GM19452 (cell line): ENCODE measurements around the gene FOXO6.

Experiments
- ATAC-seq: cut with Tn5 transposase; IDR thresholded peaks from one replicate; pipeline ENCODE4 v1.9.1; 2021; ENCODE audit not compliant: unreplicated experiment

Gene FOXO6

GRCh38 chr1:41397020-41397419, 35.8 kb downstream of the FOXO6 start:
- ATAC-seq = no peak

- no peak for ATAC-seq
Measured at GRCh38 chr1:41397753-41398330, 36.6 kb downstream of the FOXO6 start.

GRCh38 chr1:41399145-41399795, 38.0 kb downstream of the FOXO6 start:
- ATAC-seq = no peak

- no peak for ATAC-seq
Measured at GRCh38 chr1:41400225-41400624, 39.0 kb downstream of the FOXO6 start.

- ATAC-seq = no peak
Measured at GRCh38 chr1:41401899-41402298, 40.7 kb downstream of the FOXO6 start.

GRCh38 chr1:41404308-41404761, 43.1 kb downstream of the FOXO6 start:
- no peak for ATAC-seq

GRCh38 chr1:41407664-41408252, 46.5 kb downstream of the FOXO6 start:
- no peak for ATAC-seq

- ATAC-seq = no peak
Measured at GRCh38 chr1:41408691-41409090, 47.5 kb downstream of the FOXO6 start.

- ATAC-seq = no peak
Measured at GRCh38 chr1:41409825-41410224, 48.6 kb downstream of the FOXO6 start.

- ATAC-seq = no peak
Measured at GRCh38 chr1:41410462-41410861, 49.2 kb downstream of the FOXO6 start.

- no peak for ATAC-seq
Measured at GRCh38 chr1:41411229-41411628, 50.0 kb downstream of the FOXO6 start.

GRCh38 chr1:41412748-41413147, 51.5 kb downstream of the FOXO6 start:
- ATAC-seq = no peak

- ATAC-seq = no peak
Measured at GRCh38 chr1:41413748-41414281, 52.6 kb downstream of the FOXO6 start.

GRCh38 chr1:41414296-41414695, 53.1 kb downstream of the FOXO6 start:
- no peak for ATAC-seq

- ATAC-seq = no peak
Measured at GRCh38 chr1:41414716-41415306, 53.6 kb downstream of the FOXO6 start.

- ATAC-seq = no peak
Measured at GRCh38 chr1:41416081-41416480, 54.8 kb downstream of the FOXO6 start.

- no peak for ATAC-seq
Measured at GRCh38 chr1:41416552-41417334, 55.5 kb downstream of the FOXO6 start.

- no peak for ATAC-seq
Measured at GRCh38 chr1:41417335-41417682, 56.1 kb downstream of the FOXO6 start.

- no peak for ATAC-seq
Measured at GRCh38 chr1:41417746-41418145, 56.5 kb downstream of the FOXO6 start.

GRCh38 chr1:41418857-41419583, 57.8 kb downstream of the FOXO6 start:
- no peak for ATAC-seq
